HG03045 (cell line): Measurements from ENCODE around the gene RICTOR.

ENCODE experiments used
- ATAC-seq: cut with Tn5 transposase; IDR thresholded peaks from one replicate; pipeline ENCODE4 v1.9.1; 2021; ENCODE audit warnings: mild to moderate bottlenecking, moderate library complexity; ENCODE audit not compliant: unreplicated experiment

The RICTOR gene

GRCh38 chr5:39100301-39100850 is 26.2 kb upstream of the RICTOR start:
- ATAC-seq = no peak

- ATAC-seq = no peak
These were observed 25.6 kb upstream of the RICTOR start for GRCh38 chr5:39099831-39100230.

GRCh38 chr5:39093352-39093751 is 19.2 kb upstream of the RICTOR start:
- ATAC-seq = no peak

DNA sequence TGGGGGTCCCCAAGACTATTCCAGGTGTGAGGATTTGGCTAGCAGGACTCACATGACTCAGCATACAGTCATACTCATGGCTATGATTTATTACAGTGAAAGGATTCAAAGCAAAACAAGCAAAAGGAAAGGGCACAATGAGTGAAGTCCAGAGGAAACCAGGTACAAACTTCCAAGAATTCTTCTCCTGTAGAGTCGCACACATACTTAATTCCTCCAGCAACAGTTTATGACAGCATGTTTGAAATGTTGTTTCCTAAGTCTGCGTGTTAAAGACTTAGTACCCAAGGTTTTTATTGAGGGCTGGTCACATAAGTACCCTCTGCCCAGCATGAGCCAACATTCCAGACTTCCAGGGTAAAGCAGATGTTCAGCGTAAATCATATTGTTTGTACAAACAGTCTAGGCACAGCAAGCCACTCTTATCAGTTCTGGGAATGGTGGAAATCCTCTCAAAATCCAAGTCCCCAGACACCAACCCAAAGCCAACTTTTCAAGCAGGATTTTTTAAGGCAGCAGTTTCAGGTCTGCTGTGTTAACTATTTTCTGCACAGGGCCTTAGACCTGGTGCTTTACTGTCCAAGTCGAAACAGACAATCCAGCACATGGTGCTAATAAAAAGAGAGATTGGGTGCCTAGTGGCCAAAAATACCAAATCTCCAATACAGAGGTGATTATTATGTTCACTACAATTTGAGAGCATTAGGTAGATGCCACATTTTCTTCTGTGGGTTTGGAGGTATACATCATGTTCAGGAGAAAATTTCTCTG is 18.6 kb upstream of the RICTOR start:
- ATAC-seq = no peak

GRCh38 chr5:39091940-39092580 is 17.9 kb upstream of the RICTOR start:
- no peak for ATAC-seq

DNA sequence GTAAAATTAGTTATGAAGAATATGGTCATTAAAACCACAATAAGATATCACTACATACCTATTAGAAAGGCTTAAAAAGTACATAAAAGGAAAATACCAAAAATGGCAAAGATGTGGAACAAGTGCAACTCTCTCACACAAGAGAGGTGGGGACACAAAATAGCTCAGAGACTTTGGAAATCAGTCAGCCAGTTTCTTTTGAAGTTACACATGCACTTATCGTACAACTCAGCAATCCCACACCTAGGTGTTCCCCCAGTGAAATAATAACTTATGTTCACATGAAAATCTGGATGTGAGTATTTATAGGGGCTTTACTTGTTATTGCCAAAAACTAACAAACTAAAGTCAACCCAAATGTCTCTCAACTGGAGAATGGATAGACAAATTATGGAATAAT is 9.8 kb upstream of the RICTOR start:
- no peak for ATAC-seq

DNA sequence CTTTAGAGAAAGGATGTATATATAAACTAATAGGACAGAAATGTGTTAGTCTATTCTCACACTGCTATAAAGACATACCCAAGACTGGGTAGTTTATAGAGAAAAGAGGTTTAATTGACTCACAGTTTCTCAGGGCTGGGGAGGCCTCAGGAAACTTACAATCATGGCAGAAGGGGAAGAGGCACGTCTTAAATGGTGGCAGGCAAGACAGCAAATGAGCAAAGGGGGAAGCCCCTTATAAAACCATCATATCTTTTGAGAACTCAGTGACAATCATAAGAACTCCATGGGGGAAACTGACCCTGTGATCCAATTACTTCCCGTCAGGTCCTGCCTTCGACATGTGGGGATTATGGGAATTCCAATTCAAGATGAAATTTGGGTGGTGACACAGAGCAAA is 8.8 kb upstream of the RICTOR start:
- no peak for ATAC-seq

DNA sequence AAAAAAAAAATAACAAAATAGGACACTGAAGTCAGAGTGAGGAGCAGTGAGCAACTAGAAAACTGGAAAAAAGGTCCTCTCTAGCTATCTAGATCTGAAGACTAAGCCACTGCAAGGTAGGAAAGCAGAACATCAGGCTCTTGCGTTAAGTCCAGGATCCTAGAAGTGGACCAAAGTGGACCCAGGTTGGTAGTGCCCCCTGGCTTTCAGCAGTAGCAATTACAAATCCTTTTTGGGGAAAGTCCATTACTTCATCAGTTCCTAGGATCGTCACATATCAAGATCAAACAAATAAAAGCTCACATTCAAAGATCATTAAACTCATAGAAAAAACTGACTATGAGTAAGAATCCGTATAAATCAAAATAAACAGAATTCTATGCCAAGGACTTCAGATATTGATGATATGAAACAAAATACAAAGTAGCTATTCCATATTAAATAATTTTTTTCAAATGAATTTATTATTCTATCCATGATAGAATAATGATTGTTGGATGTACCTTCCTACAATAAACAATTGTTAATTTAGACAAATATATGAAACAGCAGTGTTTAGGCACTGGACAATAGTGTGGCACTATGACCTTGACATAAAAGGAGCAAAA is 6.5 kb upstream of the RICTOR start:
- no peak for ATAC-seq

DNA sequence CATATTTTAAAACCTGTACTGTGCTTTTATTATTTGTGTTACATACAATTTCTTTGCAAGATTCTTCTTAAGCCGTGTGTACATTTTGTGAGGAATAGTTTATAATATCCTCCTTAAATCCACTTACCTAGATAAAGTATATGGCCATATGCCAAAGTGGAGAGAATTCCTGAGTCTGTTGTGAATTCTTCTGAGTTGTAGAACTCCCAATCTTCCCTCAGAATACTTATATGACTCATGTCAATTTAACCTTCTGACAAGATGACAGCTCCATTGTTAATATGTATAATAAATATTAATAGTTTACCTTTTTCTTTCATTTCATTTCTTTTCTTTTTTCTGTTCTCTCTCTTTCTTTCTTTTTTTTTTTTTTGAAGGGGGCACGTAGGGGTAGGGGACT is 6.0 kb upstream of the RICTOR start:
- ATAC-seq = no peak

DNA sequence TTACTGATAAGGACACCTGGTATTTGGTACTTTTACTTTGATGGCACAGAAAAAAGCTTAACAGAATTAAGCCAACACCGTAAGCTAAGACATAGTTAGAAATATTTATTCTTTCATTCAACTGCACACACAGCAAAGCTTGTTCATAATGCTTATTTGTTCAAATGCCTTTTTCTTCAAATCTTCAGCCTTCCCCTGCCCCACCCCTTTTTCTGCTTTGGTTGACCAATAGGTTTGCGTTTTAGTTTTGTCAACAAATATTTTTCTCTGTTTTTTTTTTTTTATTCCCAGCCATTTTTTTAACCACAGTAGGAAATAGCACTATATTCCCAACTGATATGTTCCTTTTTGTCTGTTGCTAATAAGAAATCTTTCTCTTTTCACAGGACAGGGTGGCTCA is 4.9 kb upstream of the RICTOR start:
- no peak for ATAC-seq

- no peak for ATAC-seq
These were observed 2.8 kb upstream of the RICTOR start for GRCh38 chr5:39076757-39077728.

DNA sequence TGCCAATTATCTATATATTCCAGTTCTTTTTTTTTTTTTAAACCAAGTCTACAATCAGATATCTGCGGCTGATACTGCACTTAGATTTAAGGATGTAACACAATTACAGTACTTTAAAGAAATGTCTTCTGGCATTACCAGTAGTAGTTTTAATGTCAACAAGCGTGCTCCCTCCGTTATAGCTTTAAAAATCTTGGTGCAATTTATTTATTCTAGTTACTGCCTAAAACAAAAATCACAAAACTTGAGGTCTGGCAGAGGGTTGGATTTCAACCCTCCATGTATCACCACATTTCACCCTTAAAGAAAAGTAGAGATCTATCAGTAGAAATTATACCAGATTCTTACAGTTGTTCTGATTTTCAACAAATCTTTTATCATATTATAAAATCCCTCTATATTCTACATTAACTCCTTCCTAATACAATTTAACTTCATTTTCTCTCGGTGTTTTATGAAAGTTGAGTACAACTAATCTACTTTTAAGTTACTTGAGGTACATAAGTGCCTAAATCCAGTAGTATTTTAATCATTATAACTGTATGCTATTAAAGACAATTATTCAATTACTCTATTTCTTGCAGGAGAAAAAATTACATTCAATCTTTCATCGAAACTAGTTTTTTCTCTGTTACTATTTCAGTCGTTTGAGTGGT is 2.0 kb upstream of the RICTOR start:
- no peak for ATAC-seq

DNA sequence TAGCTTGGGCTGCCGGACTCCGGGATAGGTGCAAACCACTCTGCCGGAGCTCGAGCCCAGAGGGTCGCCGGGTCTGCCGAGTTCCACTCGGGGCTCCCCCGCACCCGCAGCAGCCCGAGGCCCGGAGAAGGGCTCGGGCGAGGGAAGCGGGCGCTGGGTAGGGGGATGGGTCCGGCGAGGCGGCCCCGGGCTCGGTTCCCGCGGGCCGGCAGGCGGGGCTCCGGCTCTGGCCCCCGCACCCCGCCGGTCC is 507 bp downstream of the RICTOR start:
- ATAC-seq = peak; percentile 36

GRCh38 chr5:39072925-39073766 is 1.1 kb downstream of the RICTOR start:
- ATAC-seq = peak; percentile 37

GRCh38 chr5:39068099-39068498 is 6.1 kb downstream of the RICTOR start:
- no peak for ATAC-seq

GRCh38 chr5:39064450-39064849 is 9.7 kb downstream of the RICTOR start:
- ATAC-seq = no peak

- no peak for ATAC-seq
These were observed 11.2 kb downstream of the RICTOR start for GRCh38 chr5:39063037-39063436.

DNA sequence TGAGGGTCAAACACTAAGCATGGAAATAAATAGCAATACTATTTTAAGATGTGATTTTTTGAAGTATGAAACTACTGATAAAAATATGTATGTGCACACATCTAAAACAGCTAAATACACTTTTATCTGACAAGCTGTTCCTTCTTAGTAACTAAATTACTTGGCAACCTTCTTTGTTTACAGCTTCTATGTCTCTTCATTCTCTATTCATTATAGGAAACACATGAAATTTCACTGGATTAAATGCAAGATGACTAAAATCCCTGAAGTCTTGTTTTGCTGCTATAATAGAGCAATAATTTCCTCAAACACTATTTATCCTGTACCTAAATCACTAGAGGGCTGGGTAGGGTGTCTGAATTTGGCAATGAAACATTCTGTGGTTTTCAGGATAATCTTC is 11.7 kb downstream of the RICTOR start:
- ATAC-seq = no peak

GRCh38 chr5:39062104-39062503 is 12.1 kb downstream of the RICTOR start:
- no peak for ATAC-seq

GRCh38 chr5:39059064-39059463 is 15.1 kb downstream of the RICTOR start:
- ATAC-seq = no peak
